ENCODE measurements around the gene SRD5A1.

The SRD5A1 gene

DNA sequence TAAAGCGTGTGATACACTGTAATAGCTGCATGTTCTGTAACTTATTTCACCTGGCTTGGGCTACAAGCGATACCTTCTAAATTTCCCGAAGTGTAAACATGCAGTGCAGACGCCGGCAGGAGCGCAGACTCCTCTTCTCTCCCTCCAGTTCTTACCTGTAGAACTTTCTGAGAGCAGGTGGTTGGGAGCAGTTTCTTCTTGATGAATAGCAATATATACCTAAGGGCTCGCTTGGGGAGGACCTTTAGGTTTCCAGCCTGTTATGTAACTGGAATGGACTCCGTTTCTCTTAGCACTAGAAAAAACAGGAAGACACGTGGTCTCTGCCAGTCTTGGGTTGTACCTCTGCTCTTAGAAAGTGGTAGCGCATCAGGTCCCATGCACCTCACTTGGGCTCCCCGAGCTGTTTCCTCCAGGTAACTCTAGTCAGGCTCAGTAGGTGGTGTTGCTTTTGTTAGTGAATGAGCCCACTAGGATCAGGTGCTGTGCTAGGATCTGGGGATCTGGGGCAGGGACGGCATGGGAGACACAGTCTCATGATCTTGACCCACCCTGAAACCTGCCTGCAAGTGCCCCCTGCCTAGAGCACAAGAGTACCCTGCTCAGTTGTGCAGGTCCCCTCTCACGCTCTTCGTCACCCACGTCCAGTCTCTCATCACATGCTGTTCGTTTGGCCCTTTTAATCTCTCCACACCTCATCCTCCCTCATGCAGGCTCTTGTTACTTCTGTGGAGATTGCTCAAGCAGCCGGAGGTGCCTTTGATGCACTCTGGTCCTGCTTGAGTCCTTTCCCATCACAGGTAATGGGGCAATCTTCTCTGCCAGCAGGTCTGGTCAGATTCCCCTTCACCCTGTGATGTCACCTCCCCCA is 82.8 kb downstream of the SRD5A1 start:
- Histone ChIP-seq H3K4me3 (ENCODE audit: low read depth, low read length) (peak overlapping the region; percentile 58), H3K9me3 (ENCODE audit: control insufficient read depth, insufficient read depth, low read length) (no peaks in the 10 kb centered on the region), H3K9ac (ENCODE audit: low read depth, low read length) (peak overlapping the region; percentile 79), H3K27me3 (ENCODE audit: control insufficient read depth, insufficient read depth, low read length) (peaks cover 9% of the 10 kb centered on the region), H3K36me3 (ENCODE audit: control insufficient read depth, insufficient read depth, low read length) (peaks cover 5% of the 10 kb centered on the region), H3K4me1 (ENCODE audit: control insufficient read depth, insufficient read depth, low read length) (peaks cover 11% of the 10 kb centered on the region)

DNA sequence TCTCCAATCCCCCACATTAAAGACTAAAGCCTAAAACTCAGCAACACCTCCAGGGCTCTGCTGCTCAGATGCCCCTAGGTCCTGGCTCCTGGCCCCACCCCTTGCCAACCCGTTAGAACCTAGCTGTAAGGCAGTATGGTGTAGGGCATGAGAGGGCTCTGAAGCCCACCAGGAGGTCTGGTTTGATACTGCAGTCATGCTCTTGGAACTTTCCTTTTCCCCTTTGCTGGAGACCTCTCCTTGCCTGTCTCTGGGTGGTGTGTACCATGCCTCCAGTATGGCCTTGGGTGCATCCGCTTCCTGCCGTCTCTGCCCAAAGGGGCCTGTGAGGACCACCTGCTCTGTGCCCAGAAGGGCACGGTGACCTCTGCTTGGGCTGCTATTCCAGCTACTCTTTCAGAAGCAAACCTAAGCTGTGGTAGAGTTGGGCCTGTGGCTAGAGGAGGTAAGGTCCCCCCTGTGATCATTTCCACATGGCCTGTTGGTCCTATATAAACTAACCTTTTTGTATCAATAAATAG is 83.4 kb downstream of the SRD5A1 start:
- Histone ChIP-seq H3K9me3 (ENCODE audit: control insufficient read depth, insufficient read depth, low read length) (no peaks in the 10 kb centered on the region), H3K4me1 (ENCODE audit: control insufficient read depth, insufficient read depth, low read length) (peaks cover 11% of the 10 kb centered on the region), H3K4me3 (ENCODE audit: low read depth, low read length) (peak overlapping the region; percentile 33), H3K36me3 (ENCODE audit: control insufficient read depth, insufficient read depth, low read length) (peaks cover 5% of the 10 kb centered on the region), H3K9ac (ENCODE audit: low read depth, low read length) (no peak overlapping the region), H3K27me3 (ENCODE audit: control insufficient read depth, insufficient read depth, low read length) (peaks cover 2% of the 10 kb centered on the region)

DNA sequence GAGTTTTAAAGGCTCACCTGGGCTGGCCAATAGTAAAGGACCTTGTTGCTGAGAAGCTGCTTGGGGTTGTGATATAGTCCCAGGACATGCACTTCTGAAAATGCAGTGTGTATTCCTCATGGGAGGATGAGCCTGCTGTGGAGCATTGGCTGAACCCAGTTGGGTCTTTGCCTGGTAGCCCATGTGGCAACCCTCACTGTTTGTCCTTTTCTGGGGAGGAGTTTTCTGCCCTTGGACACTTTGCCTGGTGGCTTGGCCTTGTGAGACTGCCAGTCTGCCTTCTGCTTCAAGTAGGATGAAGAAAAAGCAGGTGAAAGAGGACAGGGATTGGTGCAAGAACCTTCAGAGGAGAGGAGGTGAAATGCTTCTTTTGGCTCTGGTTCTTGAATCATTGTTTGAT is 84.0 kb downstream of the SRD5A1 start:
- Histone ChIP-seq H3K4me1 (ENCODE audit: control insufficient read depth, insufficient read depth, low read length) (peaks cover 15% of the 10 kb centered on the region), H3K9ac (ENCODE audit: low read depth, low read length) (no peak overlapping the region), H3K36me3 (ENCODE audit: control insufficient read depth, insufficient read depth, low read length) (peaks cover 5% of the 10 kb centered on the region), H3K9me3 (ENCODE audit: control insufficient read depth, insufficient read depth, low read length) (no peaks in the 10 kb centered on the region), H3K27me3 (ENCODE audit: control insufficient read depth, insufficient read depth, low read length) (no peaks in the 10 kb centered on the region), H3K4me3 (ENCODE audit: low read depth, low read length) (no peak overlapping the region)

DNA sequence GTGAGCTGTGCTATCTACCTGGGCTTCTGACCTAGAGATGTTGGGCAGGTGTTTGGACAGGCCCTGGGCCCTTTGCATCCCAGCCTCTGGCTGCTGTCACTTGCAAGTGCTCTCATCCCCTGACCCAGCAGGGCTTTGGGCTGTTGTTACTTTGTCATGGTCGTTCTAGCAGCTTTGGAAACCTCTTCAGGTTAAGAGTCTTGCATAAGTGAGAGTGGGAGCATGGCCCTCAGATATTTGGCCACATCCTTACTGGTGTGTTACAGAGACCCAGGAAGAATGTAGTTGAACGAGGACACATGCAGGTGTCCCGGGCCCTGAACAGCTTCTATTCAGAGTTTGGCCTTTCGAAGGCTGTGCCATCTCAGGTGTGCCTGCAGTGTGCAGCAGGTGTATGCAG is 84.4 kb downstream of the SRD5A1 start:
- H3K4me1 ChIP-seq (ENCODE audit: control insufficient read depth, insufficient read depth, low read length), result peaks cover 20% of the 10 kb centered on the region
- no peaks in the 10 kb centered on the region for H3K9me3 ChIP-seq (ENCODE audit: control insufficient read depth, insufficient read depth, low read length)
- no peak overlapping the region for H3K4me3 ChIP-seq (ENCODE audit: low read depth, low read length)
- no peaks in the 10 kb centered on the region for H3K27me3 ChIP-seq (ENCODE audit: control insufficient read depth, insufficient read depth, low read length)
- peaks cover 5% of the 10 kb centered on the region for H3K36me3 ChIP-seq (ENCODE audit: control insufficient read depth, insufficient read depth, low read length)
- H3K9ac ChIP-seq (ENCODE audit: low read depth, low read length), result no peak overlapping the region

DNA sequence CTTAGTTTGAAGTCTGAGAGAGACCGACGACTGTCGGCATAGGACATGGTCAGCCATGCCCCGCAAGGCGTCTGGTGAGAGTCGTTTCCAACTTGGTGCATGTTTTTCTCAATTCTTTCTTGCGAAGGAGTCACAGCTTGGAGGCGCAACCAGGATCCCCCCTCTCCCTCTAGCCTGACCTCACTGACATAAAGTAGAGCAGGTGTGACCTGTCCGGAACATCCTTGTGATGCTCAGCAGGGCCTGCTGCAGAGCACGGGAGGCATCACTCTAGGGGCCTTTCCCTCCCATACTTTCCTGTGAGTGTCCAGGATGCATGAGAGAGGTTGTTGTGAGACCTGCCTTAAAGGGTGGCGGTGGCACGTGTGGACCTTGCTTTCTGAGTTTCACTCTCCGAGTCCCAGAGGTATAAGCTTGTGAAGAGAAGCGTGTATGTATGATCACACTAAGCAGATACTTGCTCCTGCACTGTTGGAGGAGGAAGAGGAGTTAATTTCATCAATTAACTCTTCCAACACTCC is 85.0 kb downstream of the SRD5A1 start:
- Histone ChIP-seq H3K4me3 (ENCODE audit: low read depth, low read length) (no peak overlapping the region), H3K9me3 (ENCODE audit: control insufficient read depth, insufficient read depth, low read length) (no peaks in the 10 kb centered on the region), H3K4me1 (ENCODE audit: control insufficient read depth, insufficient read depth, low read length) (peaks cover 20% of the 10 kb centered on the region), H3K9ac (ENCODE audit: low read depth, low read length) (no peak overlapping the region), H3K36me3 (ENCODE audit: control insufficient read depth, insufficient read depth, low read length) (peaks cover 5% of the 10 kb centered on the region), H3K27me3 (ENCODE audit: control insufficient read depth, insufficient read depth, low read length) (no peaks in the 10 kb centered on the region)

DNA sequence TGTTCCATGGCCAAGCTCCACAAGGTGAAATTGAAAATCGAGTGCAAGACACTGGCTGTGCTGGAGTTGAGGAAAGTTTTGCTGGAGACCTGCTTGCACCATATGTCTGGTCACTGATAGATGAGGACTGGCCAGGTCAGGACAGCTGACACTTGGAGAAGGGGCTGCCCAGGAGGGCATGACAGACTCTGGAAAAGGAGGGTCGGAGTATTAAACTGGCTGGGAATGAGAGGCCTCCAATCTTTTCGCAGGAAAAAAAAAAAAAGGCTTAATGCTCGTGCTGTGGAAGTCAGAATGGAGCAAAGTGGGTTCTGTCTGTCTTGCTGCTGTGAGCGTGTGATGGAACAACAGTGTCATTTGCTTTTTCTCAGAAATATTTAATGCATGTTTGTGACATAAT is 85.5 kb downstream of the SRD5A1 start:
- H3K4me3 ChIP-seq (ENCODE audit: low read depth, low read length), result no peak overlapping the region
- H3K9me3 ChIP-seq (ENCODE audit: control insufficient read depth, insufficient read depth, low read length), result no peaks in the 10 kb centered on the region
- H3K9ac ChIP-seq (ENCODE audit: low read depth, low read length), result no peak overlapping the region
- H3K36me3 ChIP-seq (ENCODE audit: control insufficient read depth, insufficient read depth, low read length), result peaks cover 5% of the 10 kb centered on the region
- no peaks in the 10 kb centered on the region for H3K27me3 ChIP-seq (ENCODE audit: control insufficient read depth, insufficient read depth, low read length)
- peaks cover 20% of the 10 kb centered on the region for H3K4me1 ChIP-seq (ENCODE audit: control insufficient read depth, insufficient read depth, low read length)

- peaks cover 5% of the 10 kb centered on the region for H3K36me3 ChIP-seq (ENCODE audit: control insufficient read depth, insufficient read depth, low read length)
- no peaks in the 10 kb centered on the region for H3K27me3 ChIP-seq (ENCODE audit: control insufficient read depth, insufficient read depth, low read length)
- no peaks in the 10 kb centered on the region for H3K9me3 ChIP-seq (ENCODE audit: control insufficient read depth, insufficient read depth, low read length)
- no peak overlapping the region for H3K9ac ChIP-seq (ENCODE audit: low read depth, low read length)
- H3K4me1 ChIP-seq (ENCODE audit: control insufficient read depth, insufficient read depth, low read length), result peaks cover 20% of the 10 kb centered on the region
- no peak overlapping the region for H3K4me3 ChIP-seq (ENCODE audit: low read depth, low read length)
Observed at GRCh38 chr5:6719417-6719816, 86.2 kb downstream of the SRD5A1 start.

DNA sequence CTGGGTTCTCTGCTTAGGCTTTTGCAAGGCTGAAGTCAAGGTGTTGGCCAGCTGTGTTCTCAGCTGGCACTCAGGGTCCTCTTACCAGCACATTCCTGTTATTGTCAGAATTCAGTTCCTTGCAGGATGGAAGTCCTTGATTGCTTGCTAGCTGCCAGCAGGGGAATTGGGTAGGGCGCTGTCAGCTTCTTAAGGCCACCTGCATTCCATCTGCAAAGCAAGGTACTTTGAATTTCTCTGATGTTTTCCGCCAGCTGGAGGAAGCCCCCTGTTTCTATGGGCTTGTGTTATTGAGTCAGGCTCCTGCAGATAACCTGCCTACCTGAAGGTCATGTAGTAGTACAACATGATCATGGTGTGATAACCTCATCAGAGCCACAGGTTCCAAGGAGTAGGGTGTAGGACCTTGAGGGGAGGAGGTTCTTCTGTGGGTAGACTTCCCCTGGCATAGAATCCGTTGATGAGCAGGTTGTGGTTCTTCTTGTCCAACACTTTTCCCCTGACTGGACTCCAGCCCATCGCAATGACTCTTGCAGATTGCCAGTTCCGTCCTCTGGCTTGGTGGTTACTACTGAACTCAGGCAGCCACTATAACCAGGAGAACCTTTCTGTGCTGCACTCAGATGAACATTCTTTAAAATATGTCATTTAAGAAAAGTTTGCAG is 86.8 kb downstream of the SRD5A1 start:
- Histone ChIP-seq H3K4me1 (ENCODE audit: control insufficient read depth, insufficient read depth, low read length) (peaks cover 20% of the 10 kb centered on the region), H3K9ac (ENCODE audit: low read depth, low read length) (no peak overlapping the region), H3K9me3 (ENCODE audit: control insufficient read depth, insufficient read depth, low read length) (no peaks in the 10 kb centered on the region), H3K36me3 (ENCODE audit: control insufficient read depth, insufficient read depth, low read length) (peaks cover 5% of the 10 kb centered on the region), H3K4me3 (ENCODE audit: low read depth, low read length) (no peak overlapping the region), H3K27me3 (ENCODE audit: control insufficient read depth, insufficient read depth, low read length) (no peaks in the 10 kb centered on the region)

DNA sequence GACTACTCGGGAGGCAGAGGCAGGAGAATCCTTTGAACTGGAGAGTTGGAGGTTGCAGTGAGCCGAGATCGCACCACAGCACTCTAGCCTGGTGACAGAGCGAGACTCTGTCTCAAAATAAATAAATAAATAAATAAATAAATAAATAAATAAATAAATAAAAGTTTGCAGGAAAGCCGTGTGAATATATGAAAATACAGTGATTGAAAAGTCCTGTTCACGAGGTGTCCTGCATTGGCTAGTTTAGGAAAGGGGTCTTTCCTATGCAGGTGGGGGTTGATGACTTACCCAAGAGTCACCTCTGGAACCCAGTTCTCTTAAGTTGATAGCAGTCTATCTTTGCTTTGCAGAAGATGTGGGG is 87.3 kb downstream of the SRD5A1 start:
- no peak overlapping the region for H3K9ac ChIP-seq (ENCODE audit: low read depth, low read length)
- H3K36me3 ChIP-seq (ENCODE audit: control insufficient read depth, insufficient read depth, low read length), result peaks cover 5% of the 10 kb centered on the region
- no peaks in the 10 kb centered on the region for H3K9me3 ChIP-seq (ENCODE audit: control insufficient read depth, insufficient read depth, low read length)
- H3K27me3 ChIP-seq (ENCODE audit: control insufficient read depth, insufficient read depth, low read length), result no peaks in the 10 kb centered on the region
- H3K4me1 ChIP-seq (ENCODE audit: control insufficient read depth, insufficient read depth, low read length), result peaks cover 20% of the 10 kb centered on the region
- no peak overlapping the region for H3K4me3 ChIP-seq (ENCODE audit: low read depth, low read length)

DNA sequence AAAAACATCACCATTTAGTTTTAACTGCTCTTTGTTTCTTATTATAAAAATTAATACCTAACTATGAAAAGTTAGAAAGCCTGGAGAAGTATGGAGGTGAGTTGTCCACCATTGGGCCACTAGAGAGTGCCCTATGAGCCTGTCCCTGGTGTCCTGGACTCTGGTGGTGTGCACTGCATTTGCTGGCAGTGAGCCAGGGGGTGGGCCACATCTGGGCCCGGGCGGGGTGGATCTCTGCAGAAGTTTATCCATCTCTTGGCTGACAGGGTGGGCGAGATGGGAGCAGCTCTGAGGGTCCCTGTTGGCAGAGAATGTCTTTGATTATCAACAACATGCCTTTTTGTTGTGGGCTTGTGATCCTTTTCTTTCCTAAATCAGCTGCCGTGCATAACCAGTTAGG is 88.2 kb downstream of the SRD5A1 start:
- Histone ChIP-seq H3K9me3 (ENCODE audit: control insufficient read depth, insufficient read depth, low read length) (no peaks in the 10 kb centered on the region), H3K9ac (ENCODE audit: low read depth, low read length) (no peak overlapping the region), H3K4me1 (ENCODE audit: control insufficient read depth, insufficient read depth, low read length) (peaks cover 15% of the 10 kb centered on the region), H3K27me3 (ENCODE audit: control insufficient read depth, insufficient read depth, low read length) (no peaks in the 10 kb centered on the region), H3K4me3 (ENCODE audit: low read depth, low read length) (no peak overlapping the region), H3K36me3 (ENCODE audit: control insufficient read depth, insufficient read depth, low read length) (peaks cover 2% of the 10 kb centered on the region)

DNA sequence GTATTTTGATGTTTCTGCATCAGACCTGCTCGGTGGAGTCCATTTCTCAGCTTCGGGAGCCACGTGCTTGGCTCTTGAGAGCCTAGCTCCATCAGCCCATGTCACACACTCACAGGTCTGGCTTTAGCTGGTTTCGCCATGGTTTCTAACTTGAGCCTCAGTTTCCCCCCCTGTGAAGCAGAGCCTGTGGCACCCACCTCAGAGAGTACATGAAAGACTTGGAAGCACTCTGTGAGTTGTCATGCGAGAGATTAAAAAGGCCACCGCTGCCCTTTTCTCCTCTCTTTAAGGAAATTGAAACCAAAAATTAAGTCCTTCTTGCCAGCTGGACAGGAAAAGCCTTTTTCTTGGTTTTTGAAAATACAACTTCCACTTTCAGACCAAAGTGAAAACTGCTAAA is 88.8 kb downstream of the SRD5A1 start:
- Histone ChIP-seq H3K4me1 (ENCODE audit: control insufficient read depth, insufficient read depth, low read length) (peaks cover 11% of the 10 kb centered on the region), H3K36me3 (ENCODE audit: control insufficient read depth, insufficient read depth, low read length) (no peaks in the 10 kb centered on the region)

More for the DNA sequence above, 88.8 kb downstream of the SRD5A1 start:
- Histone ChIP-seq H3K4me3 (ENCODE audit: low read depth, low read length) (no peak overlapping the region), H3K27me3 (ENCODE audit: control insufficient read depth, insufficient read depth, low read length) (no peaks in the 10 kb centered on the region), H3K9ac (ENCODE audit: low read depth, low read length) (no peak overlapping the region), H3K9me3 (ENCODE audit: control insufficient read depth, insufficient read depth, low read length) (no peaks in the 10 kb centered on the region)

Measured in iPS-15b (cell line).